ENCODE data around the gene TP53I11.

DNA sequence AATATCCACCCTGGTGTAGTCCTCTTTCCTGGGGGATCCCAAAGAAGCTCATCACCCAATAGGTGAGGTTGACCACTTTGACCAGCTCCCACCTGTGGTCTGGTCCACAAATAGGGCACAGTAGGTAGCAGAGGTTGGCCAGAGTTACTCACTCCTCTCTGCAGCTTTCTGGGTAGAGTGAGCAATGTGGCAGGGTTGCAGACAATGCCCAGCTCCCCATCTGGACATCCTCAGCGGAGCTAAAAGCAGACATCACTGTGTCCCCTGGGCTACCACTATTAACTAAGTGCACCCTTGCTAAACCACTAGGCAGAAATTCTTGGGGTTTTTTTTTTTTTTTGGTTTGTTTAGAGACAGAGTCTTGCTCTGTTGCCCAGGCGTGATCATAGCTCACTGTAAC lies 48.4 kb upstream of the TP53I11 start:
- TF ChIP-seq EZH2 (IDR thresholded peaks at IDR 0.05; ENCODE audit: borderline replicate concordance, insufficient read depth, low read depth, low read length, poor library complexity, severe bottlenecking) = no peak
- no peak for TF ChIP-seq CTCF (IDR thresholded peaks at IDR 0.05)

All from B cell (primary cell).